Activated T-cell treated with anti-CD3 and anti-CD28 coated beads, Interleukin-2, amount 50 U/mL, for 4 hours (primary cell): ENCODE data around the gene CIP2A. TPM values are rescaled to one million over a fixed set of nuclear protein-coding genes. Genes with fewer than 3 reads are reported as not detected.

Experiments used
- ATAC-seq, 2 donors: fragments of 200-7000 bp; cut with Tn5 transposase; one replicate each; pipeline ENCODE4 v1.10.0; 2021
- DNase-seq: peaks from one replicate; pipeline ENCODE4 v3.0.0-alpha.2; 2020
- H3K27me3 Mint-ChIP-seq: one replicate; pipeline ENCODE4 v1.8.0; 2021; ENCODE audit warnings: low read depth, mixed read lengths
- H3K36me3 Mint-ChIP-seq: one replicate; pipeline ENCODE4 v1.8.0; 2022; ENCODE audit warnings: mixed read lengths; ENCODE audit not compliant: insufficient read depth
- H3K4me1 Mint-ChIP-seq: one replicate; pipeline ENCODE4 v1.8.0; 2021; ENCODE audit warnings: low read depth, mixed read lengths
- H3K4me3 Mint-ChIP-seq: one replicate; pipeline ENCODE4 v1.8.0; 2021; ENCODE audit warnings: mild to moderate bottlenecking, moderate library complexity, mixed read lengths
- H3K9me3 Mint-ChIP-seq: one replicate; pipeline ENCODE4 v1.8.0; 2021; ENCODE audit warnings: mixed read lengths
- total RNA-seq, 3 donors: library from RNA; stranded (reverse); gene quantifications; one replicate each; pipeline ENCODE4 v1.2.1, GENCODE V29; 2021

The CIP2A gene
- total RNA-seq, 3 donors from 2014 or later = 15.4 to 20.3 (median 15.7) TPM

DNA sequence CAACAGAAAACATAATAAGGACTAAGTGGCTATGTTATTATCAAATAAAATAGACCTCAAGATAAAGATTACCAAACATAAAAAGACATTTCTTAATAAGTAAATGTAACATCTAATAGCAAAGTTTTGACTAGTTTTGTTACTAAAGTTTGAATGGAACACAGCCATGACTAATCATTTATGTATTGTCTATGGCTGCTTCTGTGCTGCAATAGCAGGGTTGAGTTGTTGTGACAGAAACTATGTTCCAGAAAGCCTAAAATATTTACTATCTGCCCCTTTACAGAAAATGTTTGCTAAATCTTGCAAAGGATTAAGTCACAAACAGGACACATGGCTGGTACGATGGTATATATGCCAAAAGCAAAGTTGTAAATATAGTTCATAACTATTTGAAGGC, 40.9 kb downstream of the CIP2A start:
- DNase-seq (no peak), ATAC-seq (no peak)
- Mint-ChIP-seq H3K4me3 (no peak overlapping the region), H3K9me3 (no peaks in the 10 kb centered on the region), H3K36me3 (peaks cover 6% of the 10 kb centered on the region), H3K4me1 (peaks cover 18% of the 10 kb centered on the region), H3K27me3 (no peaks in the 10 kb centered on the region)

DNA sequence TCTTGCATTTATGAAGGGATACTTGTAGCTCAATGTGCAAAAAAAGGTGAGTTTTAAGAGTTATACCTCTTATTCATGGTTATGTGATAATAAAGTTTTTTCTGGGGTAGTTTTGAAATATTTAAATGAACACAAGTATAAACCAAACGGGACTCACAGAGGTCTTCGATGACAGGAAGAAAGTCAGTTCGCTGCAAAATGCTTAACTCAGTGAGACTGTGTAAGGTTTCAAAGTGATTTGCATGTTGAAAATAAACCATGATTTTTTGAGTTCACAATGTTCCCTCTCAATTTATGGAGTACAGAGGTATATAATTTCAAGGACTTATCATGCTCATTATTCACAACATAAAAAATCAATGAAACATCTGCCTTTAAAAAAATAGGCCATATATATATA, 42.5 kb downstream of the CIP2A start:
- peaks cover 11% of the 10 kb centered on the region for H3K4me1 Mint-ChIP-seq
- H3K9me3 Mint-ChIP-seq = no peaks in the 10 kb centered on the region
- ATAC-seq (no peak), DNase-seq (no peak)
- peaks cover 9% of the 10 kb centered on the region for H3K36me3 Mint-ChIP-seq
- H3K4me3 Mint-ChIP-seq = peak overlapping the region; percentile 62
- no peaks in the 10 kb centered on the region for H3K27me3 Mint-ChIP-seq

DNA sequence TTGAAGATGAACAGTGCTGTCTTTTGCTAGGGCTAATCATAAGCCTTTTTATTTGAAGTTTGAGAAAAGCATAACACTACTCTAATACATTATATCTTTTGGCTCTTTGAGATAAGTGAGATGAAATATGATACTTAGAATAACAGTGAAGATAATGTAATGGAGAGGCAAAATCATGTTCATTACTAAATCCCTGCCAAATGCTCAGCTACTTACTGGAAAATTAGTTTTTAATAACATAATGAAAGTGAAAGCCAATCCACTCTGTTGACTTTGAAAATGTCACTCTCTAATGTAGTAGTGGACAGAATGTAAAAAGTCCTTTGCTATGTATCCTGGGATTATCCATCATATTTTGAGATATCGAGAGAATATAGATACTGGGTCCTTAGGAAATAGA, 43.0 kb downstream of the CIP2A start:
- no peaks in the 10 kb centered on the region for H3K27me3 Mint-ChIP-seq
- ATAC-seq (no peak), DNase-seq (no peak)
- no peaks in the 10 kb centered on the region for H3K9me3 Mint-ChIP-seq
- peak overlapping the region; percentile 62 for H3K4me3 Mint-ChIP-seq
- peaks cover 9% of the 10 kb centered on the region for H3K36me3 Mint-ChIP-seq
- H3K4me1 Mint-ChIP-seq = peaks cover 11% of the 10 kb centered on the region

DNA sequence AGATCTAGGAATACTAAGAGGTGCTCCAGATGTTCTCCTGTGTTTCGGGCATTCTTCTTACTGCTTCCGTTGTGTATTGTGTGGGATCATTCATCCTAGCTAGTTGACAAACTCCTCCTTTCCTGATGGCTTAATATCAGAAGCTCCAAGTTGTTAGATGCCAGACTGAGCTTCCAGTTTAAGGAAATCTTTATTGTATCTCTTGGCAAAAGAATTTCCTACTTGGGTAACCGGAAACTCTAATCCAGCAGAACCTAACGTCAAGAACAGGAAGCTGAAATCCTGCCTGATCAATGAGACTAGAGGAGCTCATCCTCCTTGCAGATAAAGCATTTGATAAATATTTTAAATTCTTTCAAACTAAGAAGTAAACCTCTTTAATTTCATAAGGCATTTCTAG, 51.2 kb downstream of the CIP2A start:
- no peaks in the 10 kb centered on the region for H3K4me1 Mint-ChIP-seq
- ATAC-seq = no peak
- H3K9me3 Mint-ChIP-seq = no peaks in the 10 kb centered on the region
- no peak overlapping the region for H3K4me3 Mint-ChIP-seq
- peaks cover 4% of the 10 kb centered on the region for H3K36me3 Mint-ChIP-seq
- H3K27me3 Mint-ChIP-seq = peaks cover 1% of the 10 kb centered on the region
- no peak for DNase-seq

DNA sequence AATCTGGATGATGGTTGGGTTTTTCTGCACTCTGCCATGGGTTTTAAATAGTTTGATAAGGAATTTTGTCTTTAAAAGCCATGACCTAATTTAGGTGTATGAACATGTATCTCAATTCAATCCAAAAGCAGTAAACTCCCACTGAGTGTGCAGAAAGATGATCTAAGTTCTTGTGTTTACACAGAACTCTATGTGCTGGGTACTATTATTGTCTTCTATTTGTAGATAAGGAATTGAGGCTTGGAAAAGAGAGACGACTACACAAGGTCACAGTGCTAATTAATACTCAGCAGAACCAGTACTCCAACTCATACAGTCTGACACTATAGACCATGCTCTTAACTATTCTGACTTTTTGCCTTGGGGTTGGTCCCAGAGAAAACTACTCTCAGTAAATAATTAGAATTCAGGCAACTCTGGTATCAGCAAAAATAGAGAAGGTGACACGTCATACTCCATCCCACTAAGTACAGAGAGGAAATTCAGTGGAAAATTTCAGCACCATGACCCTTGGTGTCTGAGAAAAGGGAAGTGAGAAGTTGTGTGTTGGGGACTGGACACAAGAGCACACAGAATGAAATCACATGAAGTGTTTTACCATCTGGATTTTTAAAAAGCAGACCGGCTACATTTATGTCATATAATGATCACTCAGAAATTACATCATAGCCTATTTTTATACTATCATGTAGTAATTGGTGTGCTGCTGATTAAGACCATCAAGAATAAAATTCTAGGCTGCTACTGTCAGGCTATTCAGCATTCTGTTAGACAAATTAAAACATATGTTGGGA, 60.6 kb downstream of the CIP2A start:
- no peaks in the 10 kb centered on the region for H3K4me1 Mint-ChIP-seq
- H3K36me3 Mint-ChIP-seq = no peaks in the 10 kb centered on the region
- H3K4me3 Mint-ChIP-seq = no peak overlapping the region
- H3K27me3 Mint-ChIP-seq = peaks cover 15% of the 10 kb centered on the region
- ATAC-seq = no peak
- no peaks in the 10 kb centered on the region for H3K9me3 Mint-ChIP-seq
- no peak for DNase-seq

DNA sequence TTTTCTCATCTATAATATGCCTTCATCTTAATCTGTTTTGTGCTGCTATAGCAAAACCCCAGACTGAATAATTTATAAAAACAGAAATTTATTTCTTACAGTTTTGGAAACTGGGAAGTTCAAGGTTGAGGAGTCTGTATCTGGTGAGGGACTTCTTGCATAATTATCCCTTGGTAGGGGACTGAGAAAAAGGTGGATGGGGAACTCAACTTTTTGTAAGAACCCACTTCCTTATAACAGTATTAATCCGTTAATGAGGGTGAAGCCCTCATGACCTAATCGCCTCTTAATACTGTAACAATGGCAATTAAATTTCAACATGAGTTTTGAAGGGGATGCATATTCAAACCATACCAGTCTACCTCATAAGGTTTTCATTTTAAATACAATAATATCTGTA, 61.4 kb downstream of the CIP2A start:
- Mint-ChIP-seq H3K9me3 (no peaks in the 10 kb centered on the region), H3K27me3 (peaks cover 15% of the 10 kb centered on the region), H3K4me3 (no peak overlapping the region), H3K4me1 (no peaks in the 10 kb centered on the region), H3K36me3 (no peaks in the 10 kb centered on the region)
- ATAC-seq (no peak), DNase-seq (no peak)

DNA sequence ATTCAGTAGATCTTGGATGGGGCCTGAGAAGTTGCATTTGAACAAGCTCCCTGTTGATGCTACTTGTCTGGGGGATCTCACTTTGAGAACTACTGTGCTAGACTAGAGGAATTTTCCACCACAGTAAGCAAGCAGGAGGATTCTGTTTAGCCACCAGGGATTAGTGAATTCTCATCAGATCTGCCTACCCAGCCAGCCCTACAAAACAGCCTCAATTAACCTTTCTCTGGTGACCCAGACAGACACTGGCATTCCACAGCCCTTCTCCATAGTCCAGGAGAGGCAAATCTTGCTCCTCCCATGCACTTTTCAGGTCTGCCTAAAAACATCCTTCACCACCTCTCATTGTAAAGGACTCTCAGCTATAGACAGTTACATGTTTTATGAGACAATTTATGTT, 62.1 kb downstream of the CIP2A start:
- no peak for DNase-seq
- no peaks in the 10 kb centered on the region for H3K4me1 Mint-ChIP-seq
- H3K9me3 Mint-ChIP-seq = no peaks in the 10 kb centered on the region
- no peak for ATAC-seq
- H3K4me3 Mint-ChIP-seq = no peak overlapping the region
- H3K27me3 Mint-ChIP-seq = peaks cover 15% of the 10 kb centered on the region
- H3K36me3 Mint-ChIP-seq = no peaks in the 10 kb centered on the region

DNA sequence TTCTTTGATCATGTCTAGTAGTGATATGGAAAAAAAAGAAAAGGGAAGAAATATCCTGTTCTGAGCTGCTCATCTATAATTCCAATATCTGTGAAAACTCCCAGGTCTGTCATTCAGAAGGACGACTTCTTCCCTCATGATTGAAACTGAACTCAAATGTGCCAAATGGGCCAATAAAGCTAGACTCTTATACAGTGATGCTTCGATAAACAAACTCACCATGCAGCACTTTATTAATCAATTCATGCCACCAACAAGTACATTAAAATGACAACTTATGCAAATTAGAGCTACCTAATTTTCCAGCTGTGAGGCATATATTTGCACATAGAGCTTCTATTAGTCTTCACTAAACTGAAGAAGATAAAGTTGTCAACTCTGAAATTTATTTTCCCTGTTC, 63.3 kb downstream of the CIP2A start:
- ATAC-seq (no peak), DNase-seq (no peak)
- Mint-ChIP-seq H3K4me1 (no peaks in the 10 kb centered on the region), H3K4me3 (no peak overlapping the region), H3K36me3 (no peaks in the 10 kb centered on the region), H3K9me3 (no peaks in the 10 kb centered on the region), H3K27me3 (peaks cover 16% of the 10 kb centered on the region)

DNA sequence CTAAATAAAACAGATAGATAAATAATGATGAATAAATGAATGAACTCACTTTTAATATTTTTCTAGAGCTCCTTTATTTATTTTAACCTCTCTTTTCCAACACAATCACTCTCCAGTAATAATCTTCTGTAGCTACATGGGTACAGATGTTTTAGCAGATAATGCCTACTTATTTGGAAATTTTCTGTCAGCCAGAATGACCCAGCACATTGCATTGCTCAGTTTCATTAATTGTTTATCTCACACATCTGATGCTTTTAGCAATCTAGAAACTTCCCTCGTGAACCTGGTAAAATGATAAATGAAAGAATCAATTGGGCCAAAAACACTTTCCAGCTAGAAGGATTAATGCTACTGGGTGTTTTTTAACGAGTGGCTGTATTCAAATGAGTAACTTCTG, 64.0 kb downstream of the CIP2A start:
- peaks cover 14% of the 10 kb centered on the region for H3K27me3 Mint-ChIP-seq
- H3K36me3 Mint-ChIP-seq = no peaks in the 10 kb centered on the region
- no peak overlapping the region for H3K4me3 Mint-ChIP-seq
- no peaks in the 10 kb centered on the region for H3K9me3 Mint-ChIP-seq
- ATAC-seq (no peak), DNase-seq (no peak)
- H3K4me1 Mint-ChIP-seq = no peaks in the 10 kb centered on the region

DNA sequence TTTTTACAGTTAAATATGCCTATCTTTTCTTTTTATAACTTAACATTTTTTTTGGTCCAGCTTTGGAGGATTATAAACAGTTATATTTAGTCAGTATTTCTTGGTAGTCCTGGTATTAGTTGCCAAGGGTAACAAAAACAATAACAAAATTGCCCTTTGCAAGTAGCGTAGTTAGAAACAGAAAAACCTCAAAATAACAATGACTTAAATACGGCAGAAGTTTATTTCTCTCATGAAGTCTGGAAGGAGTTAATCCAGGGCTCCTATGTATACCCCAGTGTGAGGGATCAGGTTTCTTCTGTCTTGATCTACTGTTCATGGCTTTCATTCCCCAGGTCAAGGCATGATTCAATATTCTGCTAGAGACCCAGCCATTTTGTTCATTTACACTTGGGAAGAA, 64.7 kb downstream of the CIP2A start:
- H3K36me3 Mint-ChIP-seq = no peaks in the 10 kb centered on the region
- H3K9me3 Mint-ChIP-seq = no peaks in the 10 kb centered on the region
- no peaks in the 10 kb centered on the region for H3K4me1 Mint-ChIP-seq
- DNase-seq = no peak
- H3K4me3 Mint-ChIP-seq = no peak overlapping the region
- peaks cover 8% of the 10 kb centered on the region for H3K27me3 Mint-ChIP-seq
- no peak for ATAC-seq

DNA sequence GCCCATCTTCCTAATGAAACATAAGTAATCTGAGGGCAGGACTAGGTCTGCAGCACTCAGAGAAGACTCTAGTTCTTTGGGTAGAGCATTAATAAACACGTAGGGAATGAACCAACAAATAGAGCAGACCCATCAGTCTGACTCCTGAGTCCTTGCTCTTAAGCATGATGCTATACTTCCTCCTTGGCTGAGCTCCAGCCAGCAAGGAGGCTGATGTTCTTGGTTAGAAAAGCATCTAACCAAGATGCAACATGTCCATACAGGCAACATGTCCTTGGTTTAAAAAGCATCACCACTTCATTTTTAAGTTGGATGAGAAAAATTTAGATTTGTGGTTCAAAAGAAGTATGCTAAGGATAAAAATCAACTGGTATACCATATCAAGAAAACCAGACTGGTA, 70.3 kb downstream of the CIP2A start:
- peaks cover 6% of the 10 kb centered on the region for H3K27me3 Mint-ChIP-seq
- no peak for ATAC-seq
- H3K4me3 Mint-ChIP-seq = no peak overlapping the region
- no peaks in the 10 kb centered on the region for H3K9me3 Mint-ChIP-seq
- H3K4me1 Mint-ChIP-seq = no peaks in the 10 kb centered on the region
- no peaks in the 10 kb centered on the region for H3K36me3 Mint-ChIP-seq
- no peak for DNase-seq

DNA sequence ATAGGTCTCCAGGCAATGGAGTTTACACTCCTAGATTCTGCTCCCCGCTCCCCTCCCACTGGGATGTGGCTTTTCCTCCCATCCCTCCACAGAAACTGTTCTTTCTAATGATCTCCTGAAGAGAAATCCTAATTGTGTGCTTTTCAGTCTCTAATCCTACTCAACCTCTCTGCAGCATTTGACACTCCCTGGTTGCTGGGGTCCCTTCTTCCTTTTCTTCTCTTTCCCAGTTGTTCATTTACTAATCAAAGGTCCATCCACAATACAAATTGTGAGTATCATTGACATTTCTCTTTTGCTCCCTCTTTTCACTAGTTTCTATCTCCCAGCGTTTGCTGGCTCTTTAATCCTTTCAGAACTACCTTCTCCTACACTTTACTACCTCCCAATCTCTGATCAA, 72.4 kb downstream of the CIP2A start:
- H3K4me1 Mint-ChIP-seq = no peaks in the 10 kb centered on the region
- peaks cover 4% of the 10 kb centered on the region for H3K27me3 Mint-ChIP-seq
- ATAC-seq (no peak), DNase-seq (no peak)
- H3K4me3 Mint-ChIP-seq = no peak overlapping the region
- no peaks in the 10 kb centered on the region for H3K36me3 Mint-ChIP-seq
- H3K9me3 Mint-ChIP-seq = no peaks in the 10 kb centered on the region

DNA sequence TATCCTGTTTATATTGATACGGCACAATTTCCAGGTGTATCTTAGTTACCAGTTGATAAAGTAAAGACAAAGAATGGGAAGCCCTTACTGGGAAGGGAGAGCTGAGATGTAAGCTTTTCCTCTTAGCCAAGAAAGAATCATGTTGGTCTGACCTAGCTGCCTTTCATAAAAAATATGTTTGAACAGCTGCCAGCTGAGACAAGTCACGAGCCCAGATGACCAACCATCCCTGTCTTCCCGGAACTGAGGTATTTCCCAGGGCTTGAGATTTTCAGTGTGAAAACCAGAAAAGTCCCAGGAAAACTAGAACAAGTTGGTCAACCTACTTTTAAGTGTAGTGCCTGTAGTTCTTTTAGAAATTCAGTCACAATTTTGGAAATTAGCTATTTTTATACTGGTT, 75.3 kb downstream of the CIP2A start:
- H3K36me3 Mint-ChIP-seq = no peaks in the 10 kb centered on the region
- DNase-seq = no peak
- ATAC-seq = no peak
- no peaks in the 10 kb centered on the region for H3K9me3 Mint-ChIP-seq
- no peak overlapping the region for H3K4me3 Mint-ChIP-seq
- H3K27me3 Mint-ChIP-seq = peaks cover 3% of the 10 kb centered on the region
- no peaks in the 10 kb centered on the region for H3K4me1 Mint-ChIP-seq

DNA sequence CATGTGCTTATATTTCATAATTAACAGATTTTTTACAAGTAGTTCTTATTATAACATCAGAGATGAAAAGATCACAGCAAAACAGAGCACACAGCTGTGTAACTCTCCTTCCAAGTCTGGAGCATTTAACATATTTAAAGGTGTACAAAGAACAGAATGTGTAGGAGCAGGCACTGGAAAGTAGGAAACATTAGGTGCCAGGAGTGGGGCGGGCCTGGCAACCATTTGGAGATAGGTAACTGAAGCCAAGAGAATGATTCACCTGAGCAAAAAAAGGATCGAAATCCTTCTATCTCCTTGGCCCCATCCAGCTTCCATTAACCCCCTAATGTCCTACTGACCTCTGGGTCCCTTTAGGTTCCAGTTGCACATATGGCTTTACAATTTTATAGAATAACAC, 76.6 kb downstream of the CIP2A start:
- Mint-ChIP-seq H3K4me1 (no peaks in the 10 kb centered on the region), H3K4me3 (no peak overlapping the region), H3K9me3 (no peaks in the 10 kb centered on the region), H3K36me3 (no peaks in the 10 kb centered on the region), H3K27me3 (no peaks in the 10 kb centered on the region)
- ATAC-seq (no peak), DNase-seq (no peak)

DNA sequence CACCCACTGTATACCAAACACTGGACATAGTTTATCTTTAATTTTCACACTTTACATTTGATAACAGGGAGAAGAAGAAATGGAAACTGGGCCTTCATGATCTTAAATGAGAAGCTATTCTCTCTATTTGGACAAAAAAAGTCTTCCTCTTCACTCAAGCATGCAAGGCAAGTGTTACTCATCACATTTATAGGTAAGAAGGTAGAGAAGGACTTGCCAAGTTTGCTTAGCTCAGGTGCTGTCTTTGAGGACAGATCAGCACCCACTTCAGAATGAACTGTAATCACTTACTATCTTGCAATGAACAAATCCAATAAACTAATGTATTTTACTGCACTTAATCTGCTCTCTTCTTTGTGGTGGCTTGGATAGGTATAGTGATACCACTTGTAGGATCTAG, 77.7 kb downstream of the CIP2A start:
- Mint-ChIP-seq H3K27me3 (no peaks in the 10 kb centered on the region), H3K4me1 (no peaks in the 10 kb centered on the region), H3K36me3 (no peaks in the 10 kb centered on the region), H3K9me3 (no peaks in the 10 kb centered on the region), H3K4me3 (no peak overlapping the region)
- ATAC-seq (no peak), DNase-seq (no peak)

DNA sequence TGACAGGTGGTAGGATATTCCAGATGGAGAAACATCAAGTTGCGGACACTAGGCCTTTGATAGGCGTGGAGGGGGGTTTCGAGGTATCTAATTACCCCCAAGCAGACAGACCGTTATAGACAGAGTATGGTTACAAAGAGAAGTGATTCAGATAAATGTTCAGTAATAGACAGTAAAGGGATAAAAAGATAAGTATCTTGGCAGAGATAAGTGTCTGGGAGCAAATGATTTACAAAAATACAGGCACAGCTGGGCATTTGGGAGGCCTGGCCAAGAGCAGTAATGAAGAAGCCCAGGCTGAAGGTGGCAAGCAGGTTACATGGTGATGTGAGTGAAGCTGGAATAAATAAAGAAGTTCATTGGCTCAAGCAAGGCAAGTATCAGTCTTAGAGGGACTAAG, 78.2 kb downstream of the CIP2A start:
- Mint-ChIP-seq H3K4me1 (no peaks in the 10 kb centered on the region), H3K27me3 (no peaks in the 10 kb centered on the region), H3K4me3 (no peak overlapping the region), H3K9me3 (no peaks in the 10 kb centered on the region), H3K36me3 (no peaks in the 10 kb centered on the region)
- ATAC-seq (no peak), DNase-seq (no peak)
